ENCODE data around the gene VWA2. TPM values are rescaled to one million over a fixed set of nuclear protein-coding genes. Genes with fewer than 3 reads are reported as not detected.

The VWA2 gene
- polyA plus RNA-seq, 1 donor from 2014 or later = not detected

DNA sequence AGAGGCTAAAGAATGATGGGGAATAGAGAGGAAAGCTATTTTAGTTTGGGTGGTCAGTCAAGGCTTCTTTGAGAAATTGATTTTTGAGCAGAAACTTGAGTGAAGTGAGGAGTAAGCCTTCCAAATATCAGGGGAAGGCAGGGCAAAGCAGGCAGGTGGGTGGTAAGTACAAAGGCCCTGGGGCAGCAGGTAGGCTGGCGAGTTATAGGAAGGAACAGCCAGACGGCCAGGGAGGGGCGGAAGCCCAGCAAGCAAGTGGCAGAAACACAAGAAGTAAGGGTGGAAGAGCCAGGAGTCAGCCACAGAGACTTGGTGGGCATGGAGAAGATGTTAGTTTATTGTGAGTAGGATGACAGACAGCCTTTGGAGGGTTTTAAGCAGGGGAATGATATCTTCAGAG lies 34.9 kb downstream of the VWA2 start:
- Histone ChIP-seq H2AFZ (ENCODE audit: low read depth, low read length) (no peak overlapping the region), H4K20me1 (ENCODE audit: insufficient read depth) (no peaks in the 10 kb centered on the region), H3K79me2 (replicated peaks; ENCODE audit: insufficient read depth, low read length) (no peaks in the 10 kb centered on the region), H3K9me3 (ENCODE audit: low read length) (no peaks in the 10 kb centered on the region), H3K4me2 (ENCODE audit: low read length) (no peak overlapping the region), H3K9ac (ENCODE audit: low read length) (no peak overlapping the region), H3K9me2 (ENCODE audit: insufficient read depth, low read length) (no peaks in the 10 kb centered on the region), H3K27me3 (ENCODE audit: insufficient read depth, low read depth, low read length) (no peaks in the 10 kb centered on the region), H3K27ac (ENCODE audit: low read length) (no peak overlapping the region), H3F3A (ENCODE audit: insufficient read depth, low read length, poor library complexity, severe bottlenecking) (no peaks in the 10 kb centered on the region), H3K36me3 (ENCODE audit: insufficient read depth, low read length) (no peaks in the 10 kb centered on the region), H3K4me3 (ENCODE audit: low read length) (no peak overlapping the region)
- TF ChIP-seq EZH2 (IDR thresholded peaks at IDR 0.05; ENCODE audit: borderline replicate concordance, insufficient read depth, low read length, poor library complexity, severe bottlenecking) (no peak), CTCF (IDR thresholded peaks at IDR 0.05; ENCODE audit: poor library complexity, severe bottlenecking) (no peak), POLR2AphosphoS5 (IDR thresholded peaks at IDR 0.05) (no peak), SMC3 (conservative IDR thresholded peaks at IDR 0.05; ENCODE audit: poor library complexity) (no peak)

DNA sequence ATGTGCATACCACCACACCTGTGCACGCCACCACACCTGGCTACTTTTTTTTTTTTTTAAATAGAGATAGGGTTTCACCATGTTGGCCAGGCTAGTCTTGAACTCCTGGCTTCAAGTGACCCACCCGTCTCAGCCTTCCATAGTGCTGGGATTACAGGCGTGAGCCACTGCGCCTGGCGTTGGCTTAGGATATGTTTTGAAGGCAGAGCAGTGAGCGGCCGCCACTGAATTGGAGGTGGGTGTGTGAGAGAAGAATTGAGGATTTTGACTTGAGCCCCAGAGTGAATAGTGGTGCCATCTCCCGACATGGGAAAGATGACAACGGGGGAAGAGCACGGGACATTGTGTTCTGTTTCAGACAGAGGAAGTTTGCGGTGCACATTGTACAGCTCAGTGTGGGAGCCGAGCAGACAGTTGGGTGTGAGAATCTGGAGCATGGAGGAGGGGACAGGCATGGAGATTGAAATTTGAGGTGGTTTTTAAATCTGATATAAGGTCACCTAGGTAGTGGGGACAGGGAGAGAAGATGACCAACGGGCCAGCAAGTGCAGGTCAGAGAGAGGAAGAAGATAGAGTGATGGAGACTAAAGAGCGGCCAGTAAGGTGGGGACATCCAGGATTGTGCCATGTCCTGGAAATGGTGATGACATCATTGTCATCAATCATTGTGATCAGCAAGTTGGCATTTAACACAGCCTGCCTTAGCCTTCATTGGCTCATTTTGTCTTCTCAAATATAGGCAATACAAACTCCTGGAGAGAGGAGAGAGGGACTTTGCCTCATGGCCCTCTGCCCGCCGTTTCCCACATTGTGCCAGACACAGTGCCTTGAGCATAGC lies 35.8 kb downstream of the VWA2 start:
- Histone ChIP-seq H3K4me2 (ENCODE audit: low read length) (no peak overlapping the region), H3K36me3 (ENCODE audit: insufficient read depth, low read length) (no peaks in the 10 kb centered on the region), H3K9ac (ENCODE audit: low read length) (no peak overlapping the region), H3K79me2 (replicated peaks; ENCODE audit: insufficient read depth, low read length) (no peaks in the 10 kb centered on the region), H3K9me3 (ENCODE audit: low read length) (no peaks in the 10 kb centered on the region), H3F3A (ENCODE audit: insufficient read depth, low read length, poor library complexity, severe bottlenecking) (no peaks in the 10 kb centered on the region), H3K27ac (ENCODE audit: low read length) (no peak overlapping the region), H3K4me3 (ENCODE audit: low read length) (no peak overlapping the region), H2AFZ (ENCODE audit: low read depth, low read length) (no peak overlapping the region), H4K20me1 (ENCODE audit: insufficient read depth) (no peaks in the 10 kb centered on the region), H3K27me3 (ENCODE audit: insufficient read depth, low read depth, low read length) (no peaks in the 10 kb centered on the region), H3K9me2 (ENCODE audit: insufficient read depth, low read length) (no peaks in the 10 kb centered on the region)
- TF ChIP-seq SMC3 (conservative IDR thresholded peaks at IDR 0.05; ENCODE audit: poor library complexity) = no peak
- TF ChIP-seq TAF1 (IDR thresholded peaks at IDR 0.05; ENCODE audit: low read depth) = no peak
- TF ChIP-seq REST (IDR thresholded peaks at IDR 0.05; ENCODE audit: borderline replicate concordance) = no peak
- TF ChIP-seq POLR2AphosphoS5 (IDR thresholded peaks at IDR 0.05) = no peak
- no peak for TF ChIP-seq RAD21 (conservative IDR thresholded peaks at IDR 0.05)
- no peak for TF ChIP-seq CTCF (IDR thresholded peaks at IDR 0.05; ENCODE audit: poor library complexity, severe bottlenecking)
- TF ChIP-seq MXI1 (conservative IDR thresholded peaks at IDR 0.05; ENCODE audit: poor library complexity, severe bottlenecking) = no peak

Measured in neural cell (in vitro differentiated cells).